GM03348 (cell line): Measurements from ENCODE around the gene FAU.

Experiments
- DNase-seq: peaks from one replicate; pipeline ENCODE4 v3.0.0; 2012; ENCODE audit warnings: low spot score

Gene FAU

GRCh38 chr11:65107751-65108468 is 14.0 kb downstream of the FAU start:
- DNase-seq, result no peak

- no peak for DNase-seq
Observed at GRCh38 chr11:65107078-65107477, 14.9 kb downstream of the FAU start.

DNA sequence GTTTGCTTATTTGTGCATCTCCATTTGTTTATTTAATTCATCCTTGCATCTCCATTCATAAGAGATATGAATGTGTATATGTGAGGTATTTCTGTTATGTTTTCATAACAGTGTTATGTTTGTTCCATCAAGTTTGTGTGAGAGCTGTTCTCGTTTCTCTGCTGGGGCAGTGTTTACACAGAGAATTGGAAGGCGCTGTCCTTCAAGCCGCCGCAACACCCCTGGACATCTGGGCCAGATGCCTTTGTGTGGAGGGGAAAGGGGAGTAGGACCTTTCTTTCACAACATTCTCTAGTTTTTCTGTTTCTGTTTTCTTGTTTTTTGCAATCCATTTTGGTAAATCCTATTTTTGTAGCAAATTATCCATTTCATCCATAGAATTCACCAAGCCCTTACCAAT is 17.3 kb downstream of the FAU start:
- DNase-seq, result no peak

DNA sequence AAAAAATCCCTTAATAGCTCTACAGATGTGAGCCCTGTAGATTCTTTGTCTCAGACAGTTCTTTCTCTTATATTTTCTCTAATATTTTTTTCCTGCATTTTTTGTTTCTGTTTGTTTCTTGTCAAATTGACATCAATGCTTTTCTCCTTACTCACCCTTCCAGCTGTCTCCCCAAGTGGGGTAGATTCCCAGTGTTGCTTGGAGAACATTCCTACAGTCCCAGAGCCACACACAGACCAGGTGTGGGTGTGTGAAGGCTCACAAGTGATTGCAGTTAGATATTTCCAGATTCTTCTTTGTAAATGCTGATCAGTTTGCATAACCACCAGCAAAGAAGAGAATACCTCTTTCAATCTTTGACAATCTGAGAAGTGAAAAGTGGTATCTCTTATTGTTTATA is 18.5 kb downstream of the FAU start:
- DNase-seq, result no peak

GRCh38 chr11:65102142-65103095 is 19.5 kb downstream of the FAU start:
- no peak for DNase-seq

- DNase-seq, result no peak
Observed at GRCh38 chr11:65100674-65101350, 21.1 kb downstream of the FAU start.

GRCh38 chr11:65096926-65097325 is 25.0 kb downstream of the FAU start:
- no peak for DNase-seq

DNA sequence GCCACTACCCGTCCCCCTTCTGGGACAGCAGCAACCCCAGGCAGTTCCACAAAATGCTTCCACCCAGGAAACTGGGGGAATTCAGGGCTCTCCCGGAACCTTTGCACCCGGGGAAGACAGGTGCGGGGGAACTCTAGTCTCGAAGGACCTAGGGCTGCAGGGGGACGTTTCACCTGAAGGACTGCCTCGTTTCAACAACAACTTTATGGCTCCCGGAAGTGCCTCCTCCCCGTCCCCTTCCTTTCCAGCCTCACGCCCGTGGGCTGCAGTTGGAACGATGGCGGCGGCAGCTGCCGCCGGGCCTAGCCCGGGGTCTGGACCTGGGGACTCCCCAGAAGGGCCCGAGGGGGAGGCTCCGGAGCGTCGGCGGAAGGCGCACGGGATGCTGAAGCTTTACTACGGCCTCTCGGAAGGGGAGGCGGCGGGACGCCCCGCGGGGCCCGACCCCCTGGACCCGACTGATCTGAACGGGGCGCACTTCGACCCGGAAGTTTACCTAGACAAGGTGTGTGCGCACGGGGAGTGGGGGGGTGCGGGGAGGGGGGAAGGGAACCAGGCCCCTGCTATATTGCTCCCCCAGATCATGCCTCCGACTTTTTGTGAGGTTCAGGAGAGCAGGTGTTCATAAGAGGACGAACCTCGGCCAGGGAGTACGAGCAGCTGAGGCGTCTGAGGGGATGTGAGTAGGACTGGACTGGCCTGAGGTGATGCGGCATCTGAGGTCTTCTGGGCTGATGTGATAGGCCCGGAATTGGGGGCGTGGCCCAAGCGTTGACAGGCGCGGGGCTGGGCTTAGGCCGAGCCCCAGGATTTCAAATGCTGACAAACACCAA is 25.7 kb downstream of the FAU start, which contains the start of gene VPS51:
TSS of gene VPS51 (plus strand) at position 241 of the 833 bp plus-strand sequence. CDS start at position 278, 37 bp downstream.
- DNase-seq, result peak; percentile 95

- DNase-seq, result no peak
Observed at GRCh38 chr11:65095427-65095826, 26.5 kb downstream of the FAU start.

- no peak for DNase-seq
Observed at GRCh38 chr11:65090628-65091027, 31.3 kb downstream of the FAU start.

- no peak for DNase-seq
Observed at GRCh38 chr11:65089621-65090020, 32.3 kb downstream of the FAU start.

- DNase-seq, result no peak
Observed at GRCh38 chr11:65087827-65088226, 34.1 kb downstream of the FAU start.

GRCh38 chr11:65087216-65087615 is 34.7 kb downstream of the FAU start:
- DNase-seq, result no peak

DNA sequence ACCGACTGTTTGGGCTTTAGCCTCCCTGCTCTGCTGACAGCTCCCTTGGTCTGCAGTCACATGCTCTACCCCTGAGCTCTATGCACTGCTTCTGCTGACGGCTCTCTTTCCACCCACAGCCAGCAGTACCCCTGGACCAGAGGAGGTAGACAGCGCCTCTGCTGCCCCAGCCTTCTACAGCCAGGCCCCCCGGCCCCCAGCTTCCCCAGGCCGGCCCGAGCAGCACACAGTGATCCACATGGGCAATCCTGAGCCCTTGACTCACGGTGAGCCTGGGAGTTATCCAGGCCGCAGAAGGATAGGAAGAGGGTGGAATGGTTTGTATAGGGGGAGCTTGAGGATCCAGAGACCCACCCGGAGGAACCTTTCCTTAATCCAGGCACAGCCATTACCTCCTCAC is 35.1 kb downstream of the FAU start:
- DNase-seq, result no peak

GRCh38 chr11:65085446-65085845 is 36.5 kb downstream of the FAU start:
- no peak for DNase-seq

DNA sequence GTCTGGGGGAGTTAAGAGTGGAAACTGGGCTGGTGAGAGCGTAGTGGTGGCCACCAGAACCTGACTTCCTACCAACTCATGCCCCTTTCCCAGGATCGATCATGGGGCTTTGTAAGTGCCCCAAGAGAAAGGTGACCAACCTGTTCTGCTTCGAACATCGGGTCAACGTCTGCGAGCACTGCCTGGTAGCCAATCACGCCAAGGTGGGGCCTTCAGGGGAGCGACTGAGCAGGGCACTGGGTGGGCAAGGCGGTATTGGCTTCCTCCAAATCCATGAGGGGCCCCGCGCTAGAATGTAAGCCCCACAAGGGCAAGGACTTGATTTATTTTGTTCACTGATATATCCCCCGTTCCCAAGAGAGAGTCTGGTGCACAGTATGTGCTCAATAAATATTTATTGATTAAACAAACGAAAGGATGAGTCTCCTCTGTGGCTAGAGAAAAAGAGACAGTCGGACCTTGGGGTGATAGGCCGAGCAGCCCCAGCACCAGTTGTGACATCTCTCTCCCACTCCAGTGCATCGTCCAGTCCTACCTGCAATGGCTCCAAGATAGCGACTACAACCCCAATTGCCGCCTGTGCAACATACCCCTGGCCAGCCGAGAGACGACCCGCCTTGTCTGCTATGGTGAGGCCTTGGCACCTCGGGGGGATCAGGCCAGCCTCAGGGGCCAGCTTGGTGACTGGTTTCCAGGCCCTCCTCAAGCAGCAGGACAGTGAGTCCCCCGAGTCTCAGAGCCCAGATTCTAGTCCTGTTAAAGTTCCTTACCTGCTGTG is 37.1 kb downstream of the FAU start:
- DNase-seq, result no peak

GRCh38 chr11:65083834-65084597 is 37.9 kb downstream of the FAU start, which contains the start of the genes CDCA5 and ZFPL1:
TSS of gene CDCA5 (minus strand) at chr11:65084040. CDS start at chr11:65083978, 62 bp downstream.
TSS of gene ZFPL1 (plus strand) at chr11:65084222. CDS start at chr11:65084699, 477 bp downstream.
- peak; percentile 100 for DNase-seq

- DNase-seq, result no peak
Observed at GRCh38 chr11:65083134-65083833, 38.6 kb downstream of the FAU start.

GRCh38 chr11:65078786-65079342 is 43.1 kb downstream of the FAU start:
- DNase-seq, result no peak
